Measurements from ENCODE around the gene CENPE.

CENPE gene

DNA sequence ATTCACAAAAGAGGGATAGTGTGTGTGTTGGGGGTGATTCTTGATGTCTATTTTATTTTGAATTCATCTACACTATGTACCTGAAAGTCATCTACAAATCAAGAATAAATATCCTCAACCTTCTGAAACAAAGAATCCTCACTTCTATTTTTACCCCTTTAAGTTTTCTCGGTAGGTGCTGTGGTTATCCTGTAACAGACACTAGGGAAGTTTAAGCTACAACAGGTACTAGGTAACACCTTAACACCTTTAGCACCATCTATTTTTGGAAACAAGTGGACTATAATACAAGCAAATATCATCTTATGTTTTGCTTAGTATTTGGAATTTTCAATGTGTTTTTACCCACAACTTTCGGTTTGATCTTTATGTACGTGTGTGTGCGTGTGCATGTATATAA is 86.5 kb downstream of the CENPE start:
- Histone ChIP-seq H3K4me1 (ENCODE audit: low read depth, poor library complexity, severe bottlenecking) (peaks cover 6% of the 10 kb centered on the region), H3K27ac (no peak overlapping the region), H3K27me3 (ENCODE audit: insufficient read depth, low read depth) (no peaks in the 10 kb centered on the region), H3K4me2 (no peak overlapping the region), H3K4me3 (IDR thresholded peaks at IDR 0.05; ENCODE audit: insufficient read depth, low read depth, low read length) (no peak overlapping the region), H3K9ac (no peak overlapping the region), H3K36me3 (ENCODE audit: insufficient read depth) (no peaks in the 10 kb centered on the region), H4K20me1 (ENCODE audit: insufficient read depth) (no peaks in the 10 kb centered on the region), H3K79me2 (ENCODE audit: insufficient read depth, low read depth) (no peaks in the 10 kb centered on the region), H2AFZ (ENCODE audit: low read depth) (no peak overlapping the region)
- no peak for TF ChIP-seq CTCF (conservative IDR thresholded peaks at IDR 0.05; ENCODE audit: low read depth, low read length)

DNA sequence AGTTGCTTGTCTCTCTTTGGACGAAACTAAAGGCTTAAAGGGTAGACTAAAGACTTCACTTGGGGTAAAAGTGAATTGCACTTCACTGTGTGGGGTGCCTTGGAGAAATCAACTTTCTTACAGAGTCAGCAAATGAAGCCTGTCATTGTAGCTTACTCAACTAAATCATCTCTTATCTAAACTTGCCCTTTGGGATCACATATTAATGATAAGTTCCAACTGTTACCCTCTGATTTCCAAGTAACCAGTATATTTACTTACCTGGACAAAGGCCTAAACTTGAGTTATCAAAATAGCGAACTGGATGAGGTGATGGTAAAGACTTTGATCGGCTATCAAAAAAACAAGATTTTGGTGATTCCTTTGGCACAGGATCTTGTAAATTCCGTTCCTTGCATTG is 89.6 kb downstream of the CENPE start:
- Histone ChIP-seq H3K27me3 (ENCODE audit: insufficient read depth, low read depth) (no peaks in the 10 kb centered on the region), H3K4me1 (ENCODE audit: low read depth, poor library complexity, severe bottlenecking) (peaks cover 6% of the 10 kb centered on the region), H3K79me2 (ENCODE audit: insufficient read depth, low read depth) (no peaks in the 10 kb centered on the region), H2AFZ (ENCODE audit: low read depth) (no peak overlapping the region), H3K4me2 (no peak overlapping the region), H3K27ac (no peak overlapping the region), H3K9ac (no peak overlapping the region), H4K20me1 (ENCODE audit: insufficient read depth) (no peaks in the 10 kb centered on the region), H3K4me3 (IDR thresholded peaks at IDR 0.05; ENCODE audit: insufficient read depth, low read depth, low read length) (no peak overlapping the region), H3K36me3 (ENCODE audit: insufficient read depth) (no peaks in the 10 kb centered on the region)
- TF ChIP-seq CTCF (conservative IDR thresholded peaks at IDR 0.05; ENCODE audit: low read depth, low read length), result no peak

DNA sequence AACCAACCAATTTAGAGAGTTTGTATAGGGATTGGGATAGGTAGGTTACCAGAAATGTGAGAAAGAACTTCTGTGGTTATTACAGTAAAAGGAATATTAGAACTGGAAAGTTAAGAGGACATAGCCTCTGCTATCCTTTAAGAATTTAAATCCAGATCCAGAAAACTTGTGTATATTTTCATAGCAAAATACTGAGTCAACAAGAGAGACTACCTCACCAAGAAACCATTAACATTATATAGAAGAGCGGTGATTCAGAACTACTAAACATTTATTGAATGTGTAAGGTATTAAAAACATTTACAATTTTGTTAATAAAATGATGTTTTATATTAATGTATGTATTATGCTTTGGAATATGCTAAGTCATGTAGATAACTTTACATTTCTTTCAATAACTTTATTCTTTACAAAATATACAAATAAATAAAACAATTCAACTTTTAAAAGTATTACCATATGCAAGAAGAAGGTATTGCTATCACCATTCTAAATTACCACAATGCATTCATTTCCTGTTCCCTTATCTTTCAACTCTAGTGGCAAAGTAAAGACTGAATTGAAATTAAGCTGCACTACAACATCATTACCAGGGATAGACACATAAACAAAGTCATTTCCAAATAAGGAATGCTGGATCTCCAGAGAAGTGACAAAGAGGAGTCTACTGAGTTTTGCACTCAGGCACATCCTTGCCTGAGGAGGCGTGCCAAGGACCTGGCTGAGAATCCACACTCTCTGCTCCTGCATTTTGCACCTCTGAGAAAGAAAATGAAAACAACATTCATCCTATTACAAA is 92.4 kb downstream of the CENPE start:
- no peaks in the 10 kb centered on the region for H3K36me3 ChIP-seq (ENCODE audit: insufficient read depth)
- no peaks in the 10 kb centered on the region for H3K79me2 ChIP-seq (ENCODE audit: insufficient read depth, low read depth)
- no peak overlapping the region for H2AFZ ChIP-seq (ENCODE audit: low read depth)
- no peak overlapping the region for H3K4me2 ChIP-seq
- no peaks in the 10 kb centered on the region for H3K4me1 ChIP-seq (ENCODE audit: low read depth, poor library complexity, severe bottlenecking)
- no peak overlapping the region for H3K27ac ChIP-seq
- no peaks in the 10 kb centered on the region for H3K27me3 ChIP-seq (ENCODE audit: insufficient read depth, low read depth)
- H3K4me3 ChIP-seq (IDR thresholded peaks at IDR 0.05; ENCODE audit: insufficient read depth, low read depth, low read length), result no peak overlapping the region
- TF ChIP-seq CTCF (conservative IDR thresholded peaks at IDR 0.05; ENCODE audit: low read depth, low read length), result no peak
- H4K20me1 ChIP-seq (ENCODE audit: insufficient read depth), result no peaks in the 10 kb centered on the region
- H3K9ac ChIP-seq, result no peak overlapping the region

- no peaks in the 10 kb centered on the region for H3K36me3 ChIP-seq (ENCODE audit: insufficient read depth)
These were observed 93.3 kb downstream of the CENPE start for GRCh38 chr4:103104886-103105285.

More at GRCh38 chr4:103104886-103105285, 93.3 kb downstream of the CENPE start:
- no peak for TF ChIP-seq CTCF (conservative IDR thresholded peaks at IDR 0.05; ENCODE audit: low read depth, low read length)
- Histone ChIP-seq H3K4me2 (no peak overlapping the region), H3K4me3 (IDR thresholded peaks at IDR 0.05; ENCODE audit: insufficient read depth, low read depth, low read length) (no peak overlapping the region), H4K20me1 (ENCODE audit: insufficient read depth) (no peaks in the 10 kb centered on the region), H3K9ac (no peak overlapping the region), H3K27me3 (ENCODE audit: insufficient read depth, low read depth) (no peaks in the 10 kb centered on the region), H3K27ac (no peak overlapping the region), H3K79me2 (ENCODE audit: insufficient read depth, low read depth) (no peaks in the 10 kb centered on the region), H3K4me1 (ENCODE audit: low read depth, poor library complexity, severe bottlenecking) (peaks cover 2% of the 10 kb centered on the region), H2AFZ (ENCODE audit: low read depth) (no peak overlapping the region)

Measured in KMS-11 (cell line).